NCI-H460 (cell line): ENCODE measurements around the gene UTS2R. TPM values are rescaled to one million over a fixed set of nuclear protein-coding genes. Genes with fewer than 3 reads are reported as not detected.
"Not testable (repeated sequence)": the region's sequence is repeated elsewhere in the genome, so short reads cannot be mapped to it uniquely, and the experiment has no call there.

ENCODE experiments used
- DNase-seq: peaks from one replicate; pipeline ENCODE4 v3.0.0-alpha.2; 2016; ENCODE audit warnings: low read depth; ENCODE audit errors: extremely low read depth
- total RNA-seq: library from RNA; depleted of rRNA; stranded (reverse); fragments of >200 nt; shearing (Covaris generic); gene quantifications from 2 replicates; pipeline ENCODE4 v1.2.3, GENCODE V29; 2014

UTS2R gene
- total RNA-seq, 1 experiment from 2014 or later: not detected

DNA sequence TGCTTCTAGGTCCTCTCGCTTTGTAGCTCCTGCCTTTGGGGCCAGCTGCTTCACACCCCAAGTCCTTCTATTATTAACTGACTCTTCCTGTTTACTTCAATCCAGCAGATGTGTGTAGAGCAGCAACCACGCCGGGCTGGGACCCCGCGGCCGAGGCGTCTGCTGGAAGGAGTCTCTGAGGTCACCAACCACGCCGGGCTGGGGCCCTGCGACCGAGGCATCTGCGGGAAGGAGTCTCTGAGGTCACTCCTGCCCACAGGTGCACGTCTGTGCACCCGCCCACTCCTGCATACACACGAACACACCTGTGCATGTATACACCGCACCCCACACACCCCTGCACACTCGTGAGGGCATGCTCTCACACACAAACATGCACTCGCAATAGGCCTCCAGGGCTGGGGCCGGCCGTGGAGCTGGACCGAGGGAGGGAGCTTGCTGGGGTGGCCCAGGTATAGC is 20.3 kb upstream of the UTS2R start:
- no peak for DNase-seq

DNA sequence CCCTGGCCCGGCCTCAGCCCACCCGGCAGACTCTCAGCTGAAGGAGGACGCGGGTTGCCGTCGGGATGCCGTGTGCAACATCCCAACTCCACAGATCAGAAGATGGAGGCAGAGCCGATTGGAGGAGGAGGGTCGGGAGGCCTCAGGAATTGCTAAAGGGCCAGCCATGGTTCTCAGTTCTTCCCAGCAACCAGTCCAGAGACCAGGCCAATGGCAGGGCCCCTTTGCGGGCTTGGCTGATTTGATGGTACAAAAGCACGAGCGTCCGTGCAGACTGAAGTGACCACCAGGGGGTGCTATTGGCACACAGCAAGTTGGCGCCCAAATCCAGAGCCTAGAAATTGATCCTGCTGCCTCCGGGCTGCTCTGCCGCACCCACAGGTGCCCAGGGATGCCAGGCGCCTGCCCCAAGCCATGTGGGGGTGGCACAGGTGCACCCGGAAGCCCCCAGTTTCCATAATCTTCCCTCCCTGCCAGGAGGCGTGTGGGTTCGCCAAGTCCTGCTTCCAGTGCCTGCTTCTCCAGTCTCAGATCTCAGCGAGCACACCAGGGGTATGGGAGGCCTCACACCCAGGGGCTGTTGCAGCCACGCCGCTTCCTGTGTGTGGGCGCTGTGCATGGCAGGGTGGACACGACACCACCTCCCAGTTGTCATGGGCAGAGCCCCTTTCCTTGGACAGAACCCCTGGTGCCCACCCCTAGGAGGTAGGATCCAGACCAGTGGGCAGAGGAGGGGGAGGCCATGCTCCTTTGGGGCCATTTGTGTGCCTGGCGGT is 19.7 kb upstream of the UTS2R start:
- DNase-seq: peak; percentile 83

GRCh38 chr17:82353484-82353883 is 18.1 kb upstream of the UTS2R start:
- DNase-seq: no peak

DNA sequence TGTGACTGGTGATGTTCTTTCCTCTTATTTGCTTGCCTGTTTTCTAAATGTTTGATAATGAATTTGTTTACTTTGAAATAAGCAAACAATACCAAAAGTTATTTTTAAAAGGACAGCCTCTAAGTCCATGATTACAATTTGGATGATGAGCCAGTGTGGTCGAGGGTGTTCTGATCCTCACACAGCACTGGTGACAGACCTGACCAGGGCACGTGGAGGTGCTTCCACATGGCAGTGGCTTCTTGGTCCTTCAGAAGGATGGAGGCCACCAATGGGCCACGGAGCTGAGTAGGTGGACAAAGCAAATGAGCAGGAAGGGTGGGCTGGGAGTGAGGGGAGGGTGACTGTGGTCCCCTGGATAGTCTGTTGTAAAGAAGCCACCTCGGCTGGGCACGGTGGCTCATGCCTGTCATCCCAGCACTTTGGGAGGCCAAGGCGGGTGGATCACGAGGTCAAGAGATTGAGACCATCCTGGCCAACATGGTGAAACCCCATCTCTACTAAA is 16.7 kb upstream of the UTS2R start:
- DNase-seq: no peak

- no peak for DNase-seq
Observed at GRCh38 chr17:82355770-82356427, 15.7 kb upstream of the UTS2R start.

DNA sequence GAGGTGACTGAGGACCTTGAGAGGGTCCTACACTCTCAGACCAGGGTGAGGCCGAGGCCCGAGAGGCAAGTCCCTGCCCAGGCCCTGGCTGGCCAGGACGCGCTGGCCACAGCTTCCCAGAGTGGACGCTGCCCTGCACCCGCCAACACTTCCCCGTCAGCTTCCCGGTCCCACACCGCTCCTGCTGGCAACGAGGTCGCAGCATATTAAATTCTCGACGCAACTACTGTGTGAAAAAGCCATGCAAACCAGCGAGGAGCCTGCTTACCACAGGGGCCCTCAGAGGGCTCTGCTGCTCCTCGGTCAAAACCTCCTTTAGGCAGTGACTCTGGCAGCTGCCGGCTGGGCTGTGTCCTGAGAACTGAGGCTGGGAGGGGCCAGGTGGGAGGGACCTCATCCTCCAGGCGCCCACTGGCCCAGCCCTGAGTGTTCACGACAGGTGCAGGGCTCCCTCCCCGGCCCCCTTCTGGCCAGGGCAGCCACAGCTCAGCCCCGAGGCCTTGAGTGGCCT is 14.7 kb upstream of the UTS2R start:
- no peak for DNase-seq

GRCh38 chr17:82357394-82357793 is 14.2 kb upstream of the UTS2R start:
- no peak for DNase-seq

DNA sequence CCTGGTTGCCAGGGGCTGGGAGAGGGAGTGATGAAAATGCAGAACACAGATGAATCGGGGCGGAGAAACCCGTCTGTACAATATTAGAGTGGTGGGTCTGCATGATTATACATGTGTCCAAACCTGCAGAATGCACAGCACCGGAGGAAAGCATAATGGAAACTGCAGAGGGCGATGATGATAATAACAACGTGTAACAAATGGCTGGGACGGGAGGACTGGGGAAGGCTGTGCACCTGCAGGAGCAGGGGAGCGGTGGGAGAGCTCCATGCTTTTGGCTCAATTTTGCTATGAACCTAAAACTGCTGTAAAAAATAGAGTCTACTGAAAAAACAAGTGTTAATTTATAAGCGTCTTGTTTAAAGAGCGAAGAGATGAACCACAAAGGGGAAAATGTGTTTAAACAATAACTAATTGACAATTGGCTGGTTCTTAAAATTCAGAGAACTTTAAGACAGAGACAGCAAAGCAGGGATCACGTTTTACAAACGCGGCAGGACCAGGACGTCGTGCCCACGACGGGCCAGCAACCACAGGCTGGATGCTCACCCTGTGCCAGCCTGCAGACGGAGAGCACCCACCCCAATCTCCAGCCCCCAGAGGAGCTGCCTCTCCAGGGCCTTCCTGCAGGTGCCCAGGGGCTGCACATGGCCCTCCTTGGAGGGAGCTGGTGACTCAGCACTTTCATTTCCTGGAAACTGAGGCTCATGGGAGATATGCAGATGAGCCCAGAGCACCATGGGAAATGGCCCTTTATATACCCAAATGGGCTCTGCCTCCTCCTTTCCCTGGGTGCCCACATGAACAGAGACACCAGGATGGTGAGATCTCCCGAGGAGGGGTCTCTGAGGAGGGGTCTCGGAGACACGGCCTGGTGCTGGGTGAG is 12.9 kb upstream of the UTS2R start, which contains the start of gene TEX19:
Gene TEX19, plus strand, starts transcription at position 783 of the 886 bp plus-strand sequence. CDS start 2,904 bp downstream, outside the sequence.
- no peak for DNase-seq

- DNase-seq: not testable (repeated sequence)
Observed at GRCh38 chr17:82359451-82360074, 12.0 kb upstream of the UTS2R start.

GRCh38 chr17:82361885-82362633 is 9.5 kb upstream of the UTS2R start:
- no peak for DNase-seq

- DNase-seq: no peak
Observed at GRCh38 chr17:82365606-82366295, 5.8 kb upstream of the UTS2R start.

DNA sequence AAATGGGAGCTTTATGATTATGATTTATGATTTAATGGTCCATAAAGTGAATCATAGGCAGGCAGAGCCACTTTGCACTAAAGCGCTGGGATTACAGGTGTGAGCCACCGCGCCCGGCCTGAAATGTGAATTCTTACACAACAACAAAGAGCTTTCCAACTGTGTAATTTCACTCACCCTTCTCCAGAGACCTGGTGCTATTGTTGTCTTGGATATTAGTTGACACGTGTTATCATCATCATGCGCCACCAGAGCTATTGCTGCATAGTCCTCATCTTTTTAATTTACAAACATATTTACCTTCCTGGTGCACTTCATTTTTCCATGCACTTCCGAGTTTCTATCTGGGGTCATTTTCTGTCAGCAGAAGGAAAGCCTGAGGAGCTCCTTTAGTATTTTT is 4.8 kb upstream of the UTS2R start:
- no peak for DNase-seq

DNA sequence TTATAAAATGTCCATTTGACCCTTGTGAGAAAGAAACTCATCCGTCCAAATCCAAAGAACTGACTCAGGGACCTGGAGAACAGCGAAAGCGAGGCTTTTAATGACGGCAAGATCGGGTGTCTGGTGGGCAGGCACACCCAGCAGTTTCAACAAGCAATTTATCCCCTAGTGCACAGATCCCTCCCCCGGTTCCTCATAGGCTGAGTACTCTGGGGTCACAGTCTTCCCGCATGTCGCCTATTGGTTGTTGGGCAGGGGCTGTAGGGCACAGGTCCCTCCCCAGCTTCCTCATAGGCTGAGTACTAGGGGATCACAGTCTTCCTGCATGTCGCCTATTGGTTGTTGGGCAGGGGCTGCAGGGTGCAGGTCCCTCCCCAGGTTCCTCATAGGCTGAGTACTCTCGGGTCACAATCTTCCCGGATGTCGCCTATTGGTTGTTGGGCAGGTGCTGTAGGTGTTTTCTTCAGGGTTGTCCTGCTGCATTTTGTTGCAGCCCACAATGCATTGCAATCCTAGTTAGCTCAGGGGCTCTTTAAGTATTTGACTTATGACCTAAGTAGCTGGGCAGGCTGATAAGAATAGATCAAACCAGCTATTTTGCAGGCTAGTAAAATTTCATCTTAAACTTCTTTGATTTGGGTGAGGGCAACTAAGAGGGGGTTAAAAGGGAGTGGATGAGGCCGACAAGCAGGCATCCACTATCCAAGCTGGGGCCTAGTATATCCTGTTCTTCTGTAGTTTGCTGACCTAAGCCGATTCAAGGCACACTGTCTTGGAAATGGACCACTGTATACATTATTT is 3.6 kb upstream of the UTS2R start:
- DNase-seq: no peak

DNA sequence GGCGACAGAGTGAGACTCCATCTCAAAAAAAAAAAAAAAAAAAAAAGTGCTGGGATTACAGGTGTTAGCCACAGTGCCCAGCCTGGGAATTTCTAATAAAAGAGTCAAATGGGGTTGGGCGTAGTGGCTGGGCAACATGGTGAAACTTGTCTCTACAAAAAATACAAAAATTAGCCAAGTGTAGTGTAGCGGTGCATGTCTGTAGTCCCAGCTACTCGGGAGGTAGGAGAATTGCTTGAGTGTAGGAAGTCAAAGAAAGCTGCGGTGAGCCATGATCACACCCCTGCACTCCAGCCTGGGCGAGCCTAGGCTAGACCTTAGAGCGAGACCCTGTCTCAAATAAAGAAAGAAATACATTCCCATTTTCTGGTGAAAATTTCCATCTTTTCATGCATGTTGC is 2.4 kb upstream of the UTS2R start:
- no peak for DNase-seq

GRCh38 chr17:82370471-82371332 is 863 bp upstream of the UTS2R start:
- DNase-seq: no peak

DNA sequence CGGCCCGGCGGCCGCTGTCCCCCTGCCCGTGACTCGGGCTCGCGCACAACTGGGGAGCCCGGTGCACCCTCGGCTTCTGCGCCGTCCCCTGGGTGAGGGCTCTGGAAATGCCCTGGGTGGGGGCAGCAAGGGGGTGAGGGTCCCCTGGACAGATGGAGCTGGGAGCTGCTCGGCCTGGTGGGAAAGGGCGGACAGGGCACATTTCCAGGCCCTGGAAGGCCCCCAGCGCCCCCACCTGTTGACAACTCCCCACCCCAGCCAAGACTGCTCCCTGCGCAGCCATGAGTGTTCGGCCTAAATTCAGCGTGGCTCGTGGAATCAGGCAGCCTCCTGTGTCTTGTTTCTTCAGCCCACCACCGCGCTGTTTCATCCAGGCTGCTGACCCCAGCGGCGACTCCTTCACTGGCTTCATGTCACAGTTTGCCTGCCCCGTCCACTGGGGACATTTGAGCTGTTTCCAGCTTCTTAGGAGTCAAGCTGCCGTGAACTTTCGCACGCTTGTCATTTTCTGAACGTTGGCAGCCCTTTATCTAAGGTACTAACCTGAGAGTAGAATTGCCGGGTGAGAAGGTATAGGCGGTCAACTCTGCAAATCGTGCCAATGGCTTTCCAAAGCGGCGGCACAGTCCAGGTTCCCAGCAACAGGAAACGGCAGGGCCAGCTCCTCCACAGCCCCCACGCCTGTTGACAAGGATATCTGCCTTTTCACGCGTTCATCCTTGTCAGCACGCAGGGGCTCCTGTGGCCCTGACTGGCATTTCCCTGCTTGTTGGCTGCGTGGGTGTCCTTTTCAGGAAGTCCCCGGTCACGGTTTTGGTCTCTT is 895 bp downstream of the UTS2R start:
- no peak for DNase-seq
